GM23338 (cell line): ENCODE results near the gene CHCHD6.

Source experiments
- EZH2 ChIP-seq: fragments of 200-600 bp; sonication (generic); IDR thresholded peaks from one replicate; pipeline ENCODE4 v1.8.0; 2017; ENCODE audit warnings: antibody characterized with exemption, mild to moderate bottlenecking, low read depth; ENCODE audit not compliant: unreplicated experiment
- EZH2phosphoT487 ChIP-seq: fragments of 200-600 bp; sonication (generic); IDR thresholded peaks from one replicate; pipeline ENCODE4 v1.8.1; 2018; ENCODE audit warnings: antibody characterized with exemption; ENCODE audit not compliant: unreplicated experiment
- POLR2AphosphoS5 ChIP-seq: IDR thresholded peaks from 2 replicates; pipeline ENCODE4 v1.6.1; 2016; ENCODE audit warnings: antibody characterized with exemption, low read depth
- REST ChIP-seq: IDR thresholded peaks from one replicate; pipeline ENCODE4 v1.6.1; 2018; ENCODE audit warnings: antibody characterized with exemption; ENCODE audit not compliant: unreplicated experiment
- TF ChIP-seq, protein P1 (sequence below), 2 experiments: fragments of 200-600 bp in 1 of 2; sonication (generic) in 1 of 2; conservative IDR thresholded peaks; 2 replicates each; pipeline versions ENCODE4 v1.5.1 to v1.6.1; 2016 to 2017; ENCODE audit warnings: antibody characterized with exemption in 2 of 2, low read depth in 2 of 2, mild to moderate bottlenecking in 2 of 2, moderate library complexity in 1 of 2

DNA sequence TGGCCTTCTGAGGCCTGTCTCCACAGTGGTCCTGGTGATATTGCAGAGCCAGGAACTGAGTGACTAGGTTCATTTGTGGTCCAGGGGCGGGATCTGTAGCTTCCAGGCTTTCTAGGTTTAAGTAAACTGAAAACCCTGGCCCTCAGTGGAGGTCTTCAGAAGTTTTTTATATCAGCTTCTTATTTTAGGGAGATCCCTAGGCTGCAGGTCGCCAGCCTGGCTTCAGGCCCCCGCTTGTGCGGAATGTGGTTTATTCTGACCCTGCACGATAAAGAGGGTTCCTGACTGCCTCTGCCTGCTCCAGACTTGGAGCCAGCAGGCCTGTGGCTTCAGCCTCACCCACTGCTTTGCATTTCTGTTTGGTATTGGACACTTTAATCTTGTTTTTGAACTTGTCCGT is 145.0 kb downstream of the CHCHD6 start:
- TF ChIP-seq, protein P1, sequence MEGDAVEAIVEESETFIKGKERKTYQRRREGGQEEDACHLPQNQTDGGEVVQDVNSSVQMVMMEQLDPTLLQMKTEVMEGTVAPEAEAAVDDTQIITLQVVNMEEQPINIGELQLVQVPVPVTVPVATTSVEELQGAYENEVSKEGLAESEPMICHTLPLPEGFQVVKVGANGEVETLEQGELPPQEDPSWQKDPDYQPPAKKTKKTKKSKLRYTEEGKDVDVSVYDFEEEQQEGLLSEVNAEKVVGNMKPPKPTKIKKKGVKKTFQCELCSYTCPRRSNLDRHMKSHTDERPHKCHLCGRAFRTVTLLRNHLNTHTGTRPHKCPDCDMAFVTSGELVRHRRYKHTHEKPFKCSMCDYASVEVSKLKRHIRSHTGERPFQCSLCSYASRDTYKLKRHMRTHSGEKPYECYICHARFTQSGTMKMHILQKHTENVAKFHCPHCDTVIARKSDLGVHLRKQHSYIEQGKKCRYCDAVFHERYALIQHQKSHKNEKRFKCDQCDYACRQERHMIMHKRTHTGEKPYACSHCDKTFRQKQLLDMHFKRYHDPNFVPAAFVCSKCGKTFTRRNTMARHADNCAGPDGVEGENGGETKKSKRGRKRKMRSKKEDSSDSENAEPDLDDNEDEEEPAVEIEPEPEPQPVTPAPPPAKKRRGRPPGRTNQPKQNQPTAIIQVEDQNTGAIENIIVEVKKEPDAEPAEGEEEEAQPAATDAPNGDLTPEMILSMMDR (conservative IDR thresholded peaks at IDR 0.05; ENCODE audit: low read depth in 2 of 2) = no peak
- TF ChIP-seq EZH2 (no peak), EZH2phosphoT487 (no peak), REST (no peak), POLR2AphosphoS5 (no peak)
